ENCODE data around the gene DNAJC13.

DNA sequence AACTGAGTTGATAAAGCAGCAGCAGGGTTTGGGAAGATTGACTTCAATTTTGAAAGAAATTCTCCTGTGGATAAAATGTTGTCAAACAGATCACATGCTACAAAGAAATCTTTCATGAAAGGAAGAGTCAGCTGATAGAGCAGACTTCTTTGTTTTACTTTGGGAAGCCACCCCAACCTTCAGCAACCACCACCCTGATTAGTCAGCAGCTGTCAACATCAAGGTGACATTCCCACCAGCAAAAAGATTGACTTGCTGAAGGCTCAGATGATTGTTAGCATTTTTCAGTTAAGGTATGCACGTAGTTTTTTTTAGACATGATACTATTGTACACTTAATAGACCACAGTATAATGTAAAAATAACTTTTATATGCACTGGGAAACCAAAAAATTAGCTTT is 92.2 kb downstream of the DNAJC13 start:
- TF ChIP-seq, protein P1, sequence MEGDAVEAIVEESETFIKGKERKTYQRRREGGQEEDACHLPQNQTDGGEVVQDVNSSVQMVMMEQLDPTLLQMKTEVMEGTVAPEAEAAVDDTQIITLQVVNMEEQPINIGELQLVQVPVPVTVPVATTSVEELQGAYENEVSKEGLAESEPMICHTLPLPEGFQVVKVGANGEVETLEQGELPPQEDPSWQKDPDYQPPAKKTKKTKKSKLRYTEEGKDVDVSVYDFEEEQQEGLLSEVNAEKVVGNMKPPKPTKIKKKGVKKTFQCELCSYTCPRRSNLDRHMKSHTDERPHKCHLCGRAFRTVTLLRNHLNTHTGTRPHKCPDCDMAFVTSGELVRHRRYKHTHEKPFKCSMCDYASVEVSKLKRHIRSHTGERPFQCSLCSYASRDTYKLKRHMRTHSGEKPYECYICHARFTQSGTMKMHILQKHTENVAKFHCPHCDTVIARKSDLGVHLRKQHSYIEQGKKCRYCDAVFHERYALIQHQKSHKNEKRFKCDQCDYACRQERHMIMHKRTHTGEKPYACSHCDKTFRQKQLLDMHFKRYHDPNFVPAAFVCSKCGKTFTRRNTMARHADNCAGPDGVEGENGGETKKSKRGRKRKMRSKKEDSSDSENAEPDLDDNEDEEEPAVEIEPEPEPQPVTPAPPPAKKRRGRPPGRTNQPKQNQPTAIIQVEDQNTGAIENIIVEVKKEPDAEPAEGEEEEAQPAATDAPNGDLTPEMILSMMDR (IDR thresholded peaks at IDR 0.05): no peak
- TF ChIP-seq POLR2AphosphoS5 (IDR thresholded peaks at IDR 0.05) (no peak), POLR2A (IDR thresholded peaks at IDR 0.05) (no peak)

Measured in suprapubic skin (tissue), 4 donors.